Parathyroid adenoma (tissue), 2 donors: ENCODE results near the gene SNAI3.
"Not testable (repeated sequence)": the region's sequence is repeated elsewhere in the genome, so short reads cannot be mapped to it uniquely, and the experiment has no call there.

Experiments used
- H2AFZ ChIP-seq: fragments of 300-600 bp; sonication (generic); one replicate; pipeline ENCODE4 v1.7.0; 2017; ENCODE audit warnings: antibody characterized with exemption, mild to moderate bottlenecking
- H3K27ac ChIP-seq: fragments of 300-600 bp; sonication (generic); one replicate; pipeline ENCODE4 v1.7.0; 2017
- H3K27me3 ChIP-seq: fragments of 300-600 bp; sonication (generic); one replicate; pipeline ENCODE4 v1.7.0; 2017; ENCODE audit warnings: low read length; ENCODE audit not compliant: control insufficient read depth, insufficient read depth
- H3K36me3 ChIP-seq: fragments of 300-600 bp; sonication (generic); one replicate; pipeline ENCODE4 v1.7.0; 2017; ENCODE audit warnings: low read length; ENCODE audit not compliant: control insufficient read depth, insufficient read depth
- H3K4me1 ChIP-seq: fragments of 300-600 bp; sonication (generic); one replicate; pipeline ENCODE4 v1.7.0; 2017; ENCODE audit warnings: control low read depth
- H3K4me2 ChIP-seq: fragments of 300-600 bp; sonication (generic); one replicate; pipeline ENCODE4 v1.7.0; 2017; ENCODE audit warnings: low read length
- H3K4me3 ChIP-seq: fragments of 300-600 bp; sonication (generic); one replicate; pipeline ENCODE4 v1.7.0; 2017; ENCODE audit warnings: low read depth, low read length
- H3K79me2 ChIP-seq: fragments of 300-600 bp; sonication (generic); one replicate; pipeline ENCODE4 v1.7.0; 2017; ENCODE audit warnings: control low read depth
- H3K9ac ChIP-seq: fragments of 300-600 bp; sonication (generic); one replicate; pipeline ENCODE4 v1.7.0; 2017; ENCODE audit warnings: mild to moderate bottlenecking
- H3K9me3 ChIP-seq: fragments of 300-600 bp; sonication (generic); one replicate; pipeline ENCODE4 v1.7.0; 2017; ENCODE audit warnings: low read length; ENCODE audit not compliant: control insufficient read depth
- CTCF ChIP-seq: fragments of 300-600 bp; sonication (generic); IDR thresholded peaks from one replicate; pipeline ENCODE4 v1.7.0; 2017; ENCODE audit warnings: antibody characterized with exemption, mild to moderate bottlenecking
- donor health status: primary hyperparathyroidism.

SNAI3 gene

GRCh38 chr16:88671806-88672205 is 14.5 kb downstream of the SNAI3 start:
- no peaks in the 10 kb centered on the region for H3K79me2 ChIP-seq
- no peak overlapping the region for H3K9ac ChIP-seq
- no peak overlapping the region for H3K27ac ChIP-seq
- H2AFZ ChIP-seq: no peak overlapping the region
- no peak for TF ChIP-seq CTCF
- H3K27me3 ChIP-seq: no peaks in the 10 kb centered on the region
- no peak overlapping the region for H3K4me2 ChIP-seq
- H3K9me3 ChIP-seq: no peaks in the 10 kb centered on the region
- H3K4me1 ChIP-seq: no peaks in the 10 kb centered on the region
- no peaks in the 10 kb centered on the region for H3K36me3 ChIP-seq
- no peak overlapping the region for H3K4me3 ChIP-seq

GRCh38 chr16:88669980-88670379 is 16.3 kb downstream of the SNAI3 start:
- TF ChIP-seq CTCF: no peak

GRCh38 chr16:88669493-88669892 is 16.8 kb downstream of the SNAI3 start:
- H3K4me3 ChIP-seq, H3K27me3 ChIP-seq, H3K27ac ChIP-seq, H3K4me2 ChIP-seq, H3K9ac ChIP-seq, H3K4me1 ChIP-seq, H2AFZ ChIP-seq, H3K79me2 ChIP-seq, H3K36me3 ChIP-seq, H3K9me3 ChIP-seq: not testable (repeated sequence)

More at GRCh38 chr16:88669980-88670379, 16.3 kb downstream of the SNAI3 start:
- Histone ChIP-seq H3K4me1 (no peaks in the 10 kb centered on the region), H3K9me3 (no peaks in the 10 kb centered on the region), H3K79me2 (no peaks in the 10 kb centered on the region), H3K9ac (no peak overlapping the region), H3K36me3 (no peaks in the 10 kb centered on the region), H2AFZ (no peak overlapping the region), H3K27ac (no peak overlapping the region), H3K4me3 (no peak overlapping the region), H3K27me3 (no peaks in the 10 kb centered on the region), H3K4me2 (no peak overlapping the region)

GRCh38 chr16:88667461-88667860 is 18.8 kb downstream of the SNAI3 start:
- no peak overlapping the region for H3K4me2 ChIP-seq
- no peak for TF ChIP-seq CTCF
- peaks cover 4% of the 10 kb centered on the region for H3K4me1 ChIP-seq
- H3K79me2 ChIP-seq: no peaks in the 10 kb centered on the region
- no peaks in the 10 kb centered on the region for H3K9me3 ChIP-seq
- H3K36me3 ChIP-seq: no peaks in the 10 kb centered on the region
- H3K4me3 ChIP-seq: no peak overlapping the region
- H3K9ac ChIP-seq: no peak overlapping the region
- no peak overlapping the region for H2AFZ ChIP-seq
- H3K27me3 ChIP-seq: no peaks in the 10 kb centered on the region
- no peak overlapping the region for H3K27ac ChIP-seq

- Histone ChIP-seq H3K36me3 (no peaks in the 10 kb centered on the region), H3K79me2 (no peaks in the 10 kb centered on the region), H3K9me3 (no peaks in the 10 kb centered on the region), H3K27ac (no peak overlapping the region), H3K4me2 (no peak overlapping the region), H3K27me3 (no peaks in the 10 kb centered on the region), H3K9ac (no peak overlapping the region), H3K4me3 (no peak overlapping the region), H3K4me1 (peaks cover 4% of the 10 kb centered on the region), H2AFZ (no peak overlapping the region)
- TF ChIP-seq CTCF: no peak
These were observed 20.7 kb downstream of the SNAI3 start for GRCh38 chr16:88665570-88665969.
